GM21515 (cell line): ENCODE data around the gene P2RX6.
"Not testable (repeated sequence)": the region's sequence is repeated elsewhere in the genome, so short reads cannot be mapped to it uniquely, and the experiment has no call there.

Experiments
- ATAC-seq: cut with Tn5 transposase; IDR thresholded peaks from one replicate; pipeline ENCODE4 v1.9.1; 2021; ENCODE audit not compliant: unreplicated experiment

Gene P2RX6

GRCh38 chr22:20994128-20994901 is 20.6 kb upstream of the P2RX6 start:
- ATAC-seq = no peak

DNA sequence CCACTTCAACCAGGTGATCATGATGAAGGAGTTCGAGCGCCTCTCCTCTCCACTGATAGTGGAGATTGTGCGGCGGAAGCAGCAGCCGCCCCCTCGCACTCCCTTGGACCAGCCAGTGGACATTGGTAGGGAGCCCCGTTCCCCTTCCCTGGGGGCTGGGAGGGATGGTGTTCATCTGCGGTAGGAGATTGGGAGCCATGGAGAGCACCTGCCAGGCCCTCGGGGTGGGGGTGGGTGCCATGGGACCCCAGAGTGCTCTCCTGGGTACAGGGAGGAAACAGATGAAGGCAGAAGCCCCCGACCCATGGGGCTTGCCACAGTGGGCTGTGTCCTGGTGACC is 20.1 kb upstream of the P2RX6 start:
- no peak for ATAC-seq

GRCh38 chr22:20995329-20996030 is 19.5 kb upstream of the P2RX6 start:
- no peak for ATAC-seq

DNA sequence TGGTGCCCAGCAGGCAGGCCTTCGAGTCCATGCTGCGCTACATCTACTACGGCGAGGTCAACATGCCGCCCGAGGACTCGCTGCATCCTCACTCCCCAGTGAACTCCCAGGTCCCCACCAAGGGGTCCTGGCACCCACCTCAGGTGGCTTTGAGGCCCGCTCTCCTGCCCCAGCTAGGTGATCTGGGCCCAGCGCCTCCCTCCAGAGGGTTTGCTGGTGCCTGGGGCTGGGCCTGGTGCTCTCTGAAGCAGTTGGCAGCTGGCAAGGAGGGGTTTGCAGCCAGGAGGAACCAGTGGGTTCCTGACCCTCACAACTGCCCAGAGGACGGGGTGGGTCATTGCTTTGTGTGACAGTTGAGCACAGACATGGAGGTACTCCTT is 18.9 kb upstream of the P2RX6 start:
- no peak for ATAC-seq

DNA sequence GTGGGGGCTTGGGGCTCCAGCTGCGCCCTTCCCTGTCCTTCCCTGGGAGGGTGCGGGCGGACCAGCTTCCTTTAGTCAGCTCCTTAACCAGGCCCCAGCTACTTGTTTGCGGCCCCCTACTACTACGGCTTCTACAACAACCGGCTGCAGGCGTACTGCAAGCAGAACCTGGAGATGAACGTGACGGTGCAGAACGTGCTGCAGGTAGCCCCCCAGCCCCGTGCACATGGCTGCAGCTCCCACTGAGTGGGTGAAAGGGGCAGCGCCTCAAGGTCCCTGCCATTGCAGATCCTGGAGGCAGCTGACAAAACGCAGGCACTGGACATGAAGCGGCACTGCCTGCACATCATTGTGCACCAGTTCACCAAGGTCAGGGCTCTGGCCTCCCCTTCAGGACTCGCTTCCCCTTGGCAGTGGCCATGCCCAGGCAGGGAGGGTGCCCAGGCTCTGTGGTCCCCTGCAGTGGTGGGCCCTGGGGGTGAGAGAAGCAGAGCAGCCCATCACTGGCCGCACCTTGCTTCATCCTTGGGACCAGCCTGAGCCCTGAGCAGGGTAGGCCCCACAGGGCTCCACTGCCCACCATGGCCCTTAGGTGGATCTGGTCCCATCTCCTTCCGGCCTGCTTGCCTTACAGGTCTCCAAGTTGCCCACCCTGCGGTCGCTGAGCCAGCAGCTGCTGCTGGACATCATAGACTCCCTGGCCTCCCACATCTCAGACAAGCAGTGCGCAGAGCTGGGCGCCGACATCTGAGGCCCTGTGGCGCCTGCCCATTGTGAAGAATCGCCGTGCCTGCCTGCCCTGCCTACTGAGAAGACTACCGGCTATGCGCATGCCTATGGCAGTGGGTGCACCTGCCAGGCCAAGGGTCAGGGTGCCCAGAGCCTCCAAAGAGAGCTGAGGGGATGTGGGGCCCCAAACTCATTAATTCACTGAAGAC is 18.1 kb upstream of the P2RX6 start:
- no peak for ATAC-seq

GRCh38 chr22:20997536-20998257 is 17.3 kb upstream of the P2RX6 start:
- no peak for ATAC-seq

- no peak for ATAC-seq
These were observed 16.3 kb upstream of the P2RX6 start for GRCh38 chr22:20998411-20999336.

DNA sequence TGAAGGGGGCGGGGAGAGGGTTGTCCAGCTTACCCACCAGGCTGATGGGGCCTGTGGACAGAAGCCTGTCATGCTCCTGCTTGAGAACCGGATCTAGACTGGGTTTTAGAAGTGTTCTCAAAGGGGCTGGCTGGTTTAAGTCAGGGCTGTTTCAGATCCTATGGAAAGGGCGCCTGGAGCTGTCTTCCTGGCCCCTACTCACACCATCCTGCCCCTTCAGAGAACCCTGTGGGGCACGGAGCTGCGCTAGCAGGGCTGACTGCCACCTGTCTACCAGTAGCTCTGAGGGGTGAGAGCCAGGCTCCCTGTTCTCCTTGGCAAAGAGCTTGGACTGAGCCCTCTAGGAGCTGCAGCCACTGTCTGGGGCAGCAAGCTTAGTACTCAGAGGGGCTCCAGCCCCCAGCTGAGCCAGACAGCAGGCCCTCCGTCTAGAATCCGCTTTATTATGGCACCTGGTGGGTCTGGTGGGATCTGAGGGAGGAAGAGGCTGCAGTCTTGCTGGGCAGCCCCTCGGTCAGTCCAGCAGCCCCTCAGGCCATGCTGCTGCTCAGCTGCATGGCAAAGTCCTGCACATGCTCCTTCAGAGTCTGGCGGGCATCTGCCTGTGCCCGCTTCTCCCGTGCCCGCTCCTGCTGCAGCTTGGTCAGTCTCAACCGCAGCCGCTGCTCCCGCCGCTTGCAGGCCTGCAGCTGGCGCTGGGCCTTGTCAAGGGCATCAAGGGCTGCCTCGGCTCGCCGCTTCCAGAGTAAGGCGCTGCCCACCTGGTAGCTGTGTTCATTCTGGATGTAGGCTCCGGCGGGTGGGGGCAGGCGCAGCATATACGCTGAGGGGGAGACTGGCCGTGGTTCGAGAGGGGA is 15.4 kb upstream of the P2RX6 start:
- ATAC-seq = no peak

DNA sequence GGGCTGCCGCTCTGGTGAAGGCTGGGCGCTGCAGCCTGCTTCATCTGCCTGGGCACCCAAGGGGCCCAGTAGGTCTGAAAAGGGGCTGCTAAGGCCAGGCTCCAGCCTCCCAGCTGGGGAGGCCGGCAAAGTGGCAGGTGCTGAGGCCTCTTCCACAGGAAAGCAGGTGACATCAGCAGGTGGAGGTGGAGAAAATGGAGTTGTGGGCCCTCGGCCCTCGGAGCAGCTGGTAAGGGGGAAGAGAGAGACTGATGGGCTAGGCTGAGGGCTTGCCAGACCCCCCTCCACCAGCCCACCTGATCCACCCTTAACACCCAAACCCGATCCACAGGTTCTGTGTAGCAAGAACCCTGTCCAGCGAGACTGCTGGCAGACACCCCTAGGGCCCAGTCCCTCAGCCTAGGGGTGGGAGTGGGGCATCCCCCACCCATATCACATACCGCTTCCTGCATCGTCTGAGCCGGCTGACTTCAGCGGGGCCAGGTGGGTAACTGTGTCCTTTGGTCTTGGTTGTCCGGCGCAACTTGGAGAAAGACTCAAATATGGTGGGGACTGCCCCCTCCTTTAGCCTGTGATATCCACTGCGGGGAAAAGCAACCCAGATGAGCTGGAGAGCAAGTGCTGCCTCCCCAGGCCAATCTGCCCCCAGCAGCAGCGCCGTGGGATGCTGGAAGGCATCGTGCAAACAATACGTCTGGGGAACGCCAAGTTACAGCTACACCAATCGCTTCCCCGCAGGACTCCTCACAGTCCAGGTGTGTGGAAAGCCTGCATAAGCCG is 14.6 kb upstream of the P2RX6 start:
- no peak for ATAC-seq

DNA sequence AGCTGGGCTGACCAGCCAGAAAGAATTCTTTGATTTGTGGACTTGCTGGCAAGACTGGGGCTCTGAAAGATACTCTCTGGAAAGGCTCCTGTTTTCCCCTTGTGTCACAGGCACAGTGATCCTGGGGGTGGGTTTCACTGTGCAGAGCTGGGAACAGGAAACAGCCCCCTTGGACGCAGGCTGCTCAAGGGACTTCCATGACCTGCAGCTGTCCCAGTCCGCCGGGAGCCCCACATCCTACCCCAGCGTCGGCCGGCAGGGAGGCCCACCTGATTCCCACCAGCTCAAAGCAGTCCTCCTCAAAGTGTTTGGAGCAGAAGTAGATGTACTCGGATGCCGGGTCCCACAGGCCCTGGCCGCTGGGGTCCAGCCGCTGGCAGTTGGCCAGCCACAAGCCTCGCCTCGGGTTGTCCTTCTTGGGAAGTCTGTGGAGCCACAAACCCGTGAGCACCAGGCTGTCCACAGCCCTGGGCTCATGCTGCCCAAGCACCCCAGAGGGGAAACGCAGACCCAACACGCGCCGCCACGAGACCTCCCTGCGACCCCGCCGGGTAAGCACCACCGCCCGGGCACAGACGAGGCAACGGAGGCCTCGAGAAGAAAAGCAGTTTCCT is 13.9 kb upstream of the P2RX6 start:
- ATAC-seq = no peak

GRCh38 chr22:21001601-21002325 is 13.2 kb upstream of the P2RX6 start, which contains the start of gene THAP7:
TSS of gene THAP7 (minus strand) at chr22:21002118. CDS start at chr22:21001911, 207 bp downstream.
- peak; percentile 74 for ATAC-seq

GRCh38 chr22:21003782-21004181 is 11.2 kb upstream of the P2RX6 start:
- ATAC-seq = no peak

GRCh38 chr22:21009208-21009607 is 5.8 kb upstream of the P2RX6 start:
- ATAC-seq = not testable (repeated sequence)

GRCh38 chr22:21009638-21010425 is 5.1 kb upstream of the P2RX6 start:
- no peak for ATAC-seq

DNA sequence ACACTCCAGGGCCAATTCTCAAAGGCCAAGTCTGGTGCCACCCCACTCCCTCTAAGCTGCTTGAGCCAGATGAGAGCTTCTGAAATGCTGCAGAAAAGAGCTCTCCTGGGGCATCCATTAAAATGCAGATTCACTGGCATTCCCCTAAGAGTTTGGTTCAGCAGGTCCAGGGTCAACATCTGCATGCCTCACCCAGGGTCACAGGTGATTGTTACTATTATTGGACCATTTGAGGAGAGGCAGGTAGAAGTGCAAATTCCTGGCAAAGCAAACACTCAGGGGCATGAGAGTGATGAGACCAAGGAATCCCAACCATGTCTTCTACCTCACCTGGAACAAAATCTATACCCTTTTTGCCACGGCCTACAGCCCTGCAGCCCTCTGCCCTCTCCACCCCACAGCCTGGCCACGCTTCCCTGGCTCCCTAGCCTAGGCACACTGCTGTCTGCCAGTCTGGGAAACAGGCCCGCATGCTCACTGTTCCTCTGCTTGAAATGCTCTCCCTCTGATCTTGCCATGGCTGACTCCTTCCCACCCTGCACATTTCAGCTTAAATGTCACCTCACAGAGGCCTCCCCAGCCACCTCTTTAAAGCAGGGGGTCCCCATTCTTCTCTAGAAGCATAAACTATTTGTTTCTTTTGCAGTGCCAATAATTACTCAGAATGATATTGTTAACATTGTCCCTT is 4.4 kb upstream of the P2RX6 start:
- ATAC-seq = no peak
